HuH-7 (cell line): ENCODE data around the gene PPP2R2B.

Experiments used
- DNase-seq: peaks from one replicate; pipeline ENCODE4 v3.0.0; 2011; ENCODE audit warnings: low spot score

The PPP2R2B gene

GRCh38 chr5:146703499-146703898 is 175.1 kb downstream of the PPP2R2B start:
- no peak for DNase-seq

GRCh38 chr5:146699664-146700418 is 178.7 kb downstream of the PPP2R2B start:
- no peak for DNase-seq

- no peak for DNase-seq
These were observed 179.4 kb downstream of the PPP2R2B start for GRCh38 chr5:146699138-146699537.

GRCh38 chr5:146698651-146699050 is 179.9 kb downstream of the PPP2R2B start:
- no peak for DNase-seq

- no peak for DNase-seq
These were observed 181.3 kb downstream of the PPP2R2B start for GRCh38 chr5:146697211-146697610.

GRCh38 chr5:146695646-146696045 is 182.9 kb downstream of the PPP2R2B start:
- no peak for DNase-seq

- no peak for DNase-seq
These were observed 187.6 kb downstream of the PPP2R2B start for GRCh38 chr5:146690880-146691355.

GRCh38 chr5:146687630-146688029 is 190.9 kb downstream of the PPP2R2B start:
- DNase-seq, result no peak

GRCh38 chr5:146683861-146684260 is 194.7 kb downstream of the PPP2R2B start:
- no peak for DNase-seq

GRCh38 chr5:146682899-146683532 is 195.5 kb downstream of the PPP2R2B start:
- DNase-seq, result no peak

- no peak for DNase-seq
These were observed 196.9 kb downstream of the PPP2R2B start for GRCh38 chr5:146681585-146682105.

GRCh38 chr5:146680846-146681584 is 197.5 kb downstream of the PPP2R2B start:
- no peak for DNase-seq

GRCh38 chr5:146675636-146676035 is 202.9 kb downstream of the PPP2R2B start:
- no peak for DNase-seq

- no peak for DNase-seq
These were observed 205.7 kb downstream of the PPP2R2B start for GRCh38 chr5:146672866-146673265.

- no peak for DNase-seq
These were observed 206.8 kb downstream of the PPP2R2B start for GRCh38 chr5:146671561-146672295.

GRCh38 chr5:146669656-146670055 is 208.9 kb downstream of the PPP2R2B start:
- DNase-seq, result no peak

- no peak for DNase-seq
These were observed 210.8 kb downstream of the PPP2R2B start for GRCh38 chr5:146667633-146668272.

GRCh38 chr5:146662229-146662628 is 216.3 kb downstream of the PPP2R2B start:
- DNase-seq, result no peak

GRCh38 chr5:146660376-146660960 is 218.1 kb downstream of the PPP2R2B start:
- no peak for DNase-seq

- DNase-seq, result no peak
These were observed 218.6 kb downstream of the PPP2R2B start for GRCh38 chr5:146659961-146660360.

GRCh38 chr5:146656703-146657102 is 221.9 kb downstream of the PPP2R2B start:
- DNase-seq, result no peak
